ENCODE data around the gene CNMD.

Gene CNMD

DNA sequence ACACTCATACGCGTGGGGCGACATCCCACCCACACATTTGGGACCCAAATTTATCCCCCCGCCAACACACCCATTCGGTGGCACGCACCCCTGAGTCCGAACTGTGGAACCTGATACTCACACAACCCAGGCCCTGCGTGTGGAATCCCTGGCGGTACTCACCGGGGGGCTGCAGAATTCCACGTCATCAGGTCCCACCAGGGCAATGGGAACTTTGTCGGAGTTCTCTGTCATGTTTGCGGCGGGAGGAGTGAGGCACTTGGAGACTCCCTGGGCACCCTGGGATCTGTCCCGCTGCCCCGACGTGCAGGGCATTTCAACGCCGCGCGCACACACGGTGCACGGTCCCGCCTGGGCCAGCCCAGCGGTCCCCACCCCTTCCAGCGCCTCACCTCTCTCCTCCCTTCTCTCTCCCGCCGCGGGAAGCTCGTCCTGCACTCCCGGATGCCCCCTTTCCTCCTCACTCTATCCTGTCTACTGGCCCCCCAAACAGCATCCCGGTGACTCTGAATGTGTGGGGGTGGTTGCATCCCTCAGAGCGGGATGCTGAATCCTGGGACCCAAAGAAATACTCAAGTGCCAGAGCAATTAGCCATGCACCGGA is at the start of gene CNMD:
Gene CNMD, minus strand, starts transcription at position 353 of the 604 bp plus-strand sequence. Its CDS starts 119 bp downstream, at position 234.
- no peak within 1 kb of the TSS for H3K27ac ChIP-seq
- DNase-seq = no peak
- no peaks in the 10 kb centered on the region for H3K9me3 ChIP-seq (ENCODE audit: severe bottlenecking)
- H3K36me3 ChIP-seq = no peaks in the 10 kb centered on the region
- H3K27me3 ChIP-seq (ENCODE audit: insufficient read depth, low read depth, severe bottlenecking) = no peaks in the 10 kb centered on the region
- H3K4me3 ChIP-seq (ENCODE audit: low read depth, low read length) = no peak within 1 kb of the TSS
- TF ChIP-seq, protein P1, sequence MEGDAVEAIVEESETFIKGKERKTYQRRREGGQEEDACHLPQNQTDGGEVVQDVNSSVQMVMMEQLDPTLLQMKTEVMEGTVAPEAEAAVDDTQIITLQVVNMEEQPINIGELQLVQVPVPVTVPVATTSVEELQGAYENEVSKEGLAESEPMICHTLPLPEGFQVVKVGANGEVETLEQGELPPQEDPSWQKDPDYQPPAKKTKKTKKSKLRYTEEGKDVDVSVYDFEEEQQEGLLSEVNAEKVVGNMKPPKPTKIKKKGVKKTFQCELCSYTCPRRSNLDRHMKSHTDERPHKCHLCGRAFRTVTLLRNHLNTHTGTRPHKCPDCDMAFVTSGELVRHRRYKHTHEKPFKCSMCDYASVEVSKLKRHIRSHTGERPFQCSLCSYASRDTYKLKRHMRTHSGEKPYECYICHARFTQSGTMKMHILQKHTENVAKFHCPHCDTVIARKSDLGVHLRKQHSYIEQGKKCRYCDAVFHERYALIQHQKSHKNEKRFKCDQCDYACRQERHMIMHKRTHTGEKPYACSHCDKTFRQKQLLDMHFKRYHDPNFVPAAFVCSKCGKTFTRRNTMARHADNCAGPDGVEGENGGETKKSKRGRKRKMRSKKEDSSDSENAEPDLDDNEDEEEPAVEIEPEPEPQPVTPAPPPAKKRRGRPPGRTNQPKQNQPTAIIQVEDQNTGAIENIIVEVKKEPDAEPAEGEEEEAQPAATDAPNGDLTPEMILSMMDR (IDR thresholded peaks at IDR 0.05; ENCODE audit: low read depth, low read length) = no peak

DNA sequence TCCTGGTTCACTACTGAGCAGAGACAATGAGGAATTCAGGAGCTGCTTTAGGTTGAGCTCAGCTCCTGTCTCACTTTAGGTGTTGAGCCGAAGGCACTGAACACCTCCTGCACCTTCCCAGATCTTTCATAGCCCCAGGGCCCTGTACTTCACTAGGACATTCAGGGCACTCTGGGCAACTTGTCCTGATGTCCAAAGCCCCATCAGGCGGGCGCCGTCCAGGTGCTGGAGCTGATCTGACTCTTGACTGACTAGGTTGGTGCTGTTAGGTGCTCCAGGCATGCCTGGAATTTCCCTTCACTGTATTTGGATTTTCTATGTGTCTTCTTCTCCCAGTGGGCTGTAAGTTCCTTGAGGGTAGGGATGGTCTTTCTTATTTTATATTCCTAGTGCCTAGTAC is 48.4 kb upstream of the CNMD start:
- Histone ChIP-seq H3K27me3 (ENCODE audit: insufficient read depth, low read depth, severe bottlenecking) (no peaks in the 10 kb centered on the region), H3K36me3 (no peaks in the 10 kb centered on the region), H3K4me3 (ENCODE audit: low read depth, low read length) (no peak overlapping the region), H3K27ac (no peak overlapping the region), H3K9me3 (ENCODE audit: severe bottlenecking) (no peaks in the 10 kb centered on the region)
- TF ChIP-seq, protein P1 (IDR thresholded peaks at IDR 0.05; ENCODE audit: low read depth, low read length) = no peak
- no peak for DNase-seq

DNA sequence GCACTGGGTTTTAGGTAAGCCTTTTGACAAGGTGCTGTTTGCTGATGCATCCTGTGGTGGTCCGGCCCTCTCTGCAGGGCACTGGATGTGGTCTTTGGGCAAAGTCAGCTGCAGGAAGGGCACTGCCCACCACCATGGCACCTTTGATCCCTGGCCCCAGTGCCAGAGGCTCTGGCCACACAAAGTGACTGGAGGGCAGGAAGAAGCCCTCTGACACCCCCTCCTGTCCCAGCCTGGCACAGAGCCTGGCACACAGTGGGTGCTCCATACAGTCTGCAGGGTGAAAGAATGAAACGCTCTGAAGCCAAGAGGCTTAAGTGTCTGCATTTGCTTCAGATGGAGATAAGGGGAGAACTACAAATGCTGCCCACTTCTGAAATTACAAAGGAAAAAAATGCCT is 47.6 kb upstream of the CNMD start:
- Histone ChIP-seq H3K9me3 (ENCODE audit: severe bottlenecking) (no peaks in the 10 kb centered on the region), H3K4me3 (ENCODE audit: low read depth, low read length) (no peak overlapping the region), H3K36me3 (no peaks in the 10 kb centered on the region), H3K27ac (no peak overlapping the region), H3K27me3 (ENCODE audit: insufficient read depth, low read depth, severe bottlenecking) (no peaks in the 10 kb centered on the region)
- no peak for DNase-seq
- TF ChIP-seq, protein P1 (IDR thresholded peaks at IDR 0.05; ENCODE audit: low read depth, low read length) = no peak

DNA sequence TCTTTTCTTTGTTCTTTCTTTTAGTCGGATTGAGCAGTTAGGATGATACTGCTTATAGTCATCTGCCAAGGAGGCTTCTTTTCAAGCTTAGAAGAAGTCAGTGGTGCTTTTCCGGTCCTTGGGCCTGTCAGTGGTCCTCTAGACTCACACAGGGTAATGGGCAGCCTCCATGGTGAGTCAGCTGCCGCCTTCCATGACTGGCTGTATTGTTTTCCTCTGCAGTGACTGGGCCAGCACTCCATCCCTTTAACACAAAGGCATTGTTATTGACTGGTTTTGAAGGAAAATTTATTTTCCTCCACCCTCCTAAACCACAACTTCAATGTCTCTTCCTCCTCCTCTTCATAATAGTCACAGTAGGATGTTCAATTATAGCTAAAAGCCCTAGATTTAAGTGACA is 47.1 kb upstream of the CNMD start:
- Histone ChIP-seq H3K27me3 (ENCODE audit: insufficient read depth, low read depth, severe bottlenecking) (no peaks in the 10 kb centered on the region), H3K9me3 (ENCODE audit: severe bottlenecking) (no peaks in the 10 kb centered on the region), H3K4me3 (ENCODE audit: low read depth, low read length) (no peak overlapping the region), H3K36me3 (no peaks in the 10 kb centered on the region), H3K27ac (no peak overlapping the region)
- DNase-seq = no peak
- TF ChIP-seq, protein P1 (IDR thresholded peaks at IDR 0.05; ENCODE audit: low read depth, low read length) = no peak

DNA sequence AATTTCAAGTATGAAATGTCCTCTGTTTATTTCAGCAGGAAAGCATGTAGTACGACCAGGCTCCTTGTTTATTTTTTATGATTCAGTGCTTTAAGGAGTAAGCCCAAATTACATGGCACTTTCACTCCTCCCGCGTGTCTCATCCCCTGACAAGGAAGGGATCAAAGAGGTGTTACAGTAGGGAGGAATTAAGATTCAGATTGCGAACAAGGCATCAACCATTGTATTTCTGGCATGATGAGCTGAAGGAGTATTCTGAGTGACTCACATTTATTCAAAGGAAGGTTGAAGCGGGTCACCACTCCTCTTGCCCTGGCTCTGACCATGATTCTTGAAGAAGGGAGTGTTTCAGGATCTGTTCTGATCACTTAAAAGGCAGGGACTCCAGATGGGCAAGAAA is 46.1 kb upstream of the CNMD start:
- DNase-seq = no peak
- Histone ChIP-seq H3K27ac (no peak overlapping the region), H3K27me3 (ENCODE audit: insufficient read depth, low read depth, severe bottlenecking) (no peaks in the 10 kb centered on the region), H3K4me3 (ENCODE audit: low read depth, low read length) (no peak overlapping the region), H3K9me3 (ENCODE audit: severe bottlenecking) (no peaks in the 10 kb centered on the region), H3K36me3 (no peaks in the 10 kb centered on the region)
- TF ChIP-seq, protein P1 (IDR thresholded peaks at IDR 0.05; ENCODE audit: low read depth, low read length) = no peak
